GM18499 (cell line): ENCODE data around the gene VRK3.
"Not testable (repeated sequence)": the region's sequence is repeated elsewhere in the genome, so short reads cannot be mapped to it uniquely, and the experiment has no call there.

ENCODE experiments used
- ATAC-seq: cut with Tn5 transposase; IDR thresholded peaks from one replicate; pipeline ENCODE4 v1.9.1; 2021; ENCODE audit warnings: moderate number of reproducible peaks; ENCODE audit not compliant: insufficient read depth, unreplicated experiment

VRK3 gene

DNA sequence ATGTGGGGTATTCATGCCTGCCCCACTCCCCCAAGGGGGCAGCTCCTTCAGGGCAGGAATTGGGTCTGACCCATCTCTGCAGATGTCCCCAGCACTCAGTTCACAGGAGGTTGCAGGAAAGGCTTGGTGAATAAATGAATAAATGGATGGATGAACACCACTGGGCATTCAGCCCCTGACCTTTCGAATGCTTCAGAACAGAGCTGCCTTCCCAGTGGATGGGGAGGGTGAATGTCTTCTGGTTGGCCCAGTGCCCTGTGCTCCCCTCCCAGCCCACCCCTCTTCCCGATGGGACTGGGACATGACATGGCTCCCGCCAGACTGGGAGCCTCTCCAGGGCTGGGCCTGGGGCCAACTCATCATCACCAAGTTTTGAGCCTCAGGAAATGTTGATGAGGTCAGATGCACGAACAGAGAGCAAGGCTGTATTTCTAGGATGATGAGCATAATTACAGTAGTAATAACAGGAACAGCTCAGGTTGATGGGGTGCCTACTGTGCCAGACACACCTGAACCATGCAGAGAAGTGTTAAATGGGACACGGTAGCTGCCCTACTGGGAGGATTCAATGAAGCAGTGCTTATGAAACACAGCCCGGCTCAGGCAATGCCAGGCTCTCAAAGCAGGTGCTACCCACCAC, 25.7 kb downstream of the VRK3 start:
- ATAC-seq, result no peak

DNA sequence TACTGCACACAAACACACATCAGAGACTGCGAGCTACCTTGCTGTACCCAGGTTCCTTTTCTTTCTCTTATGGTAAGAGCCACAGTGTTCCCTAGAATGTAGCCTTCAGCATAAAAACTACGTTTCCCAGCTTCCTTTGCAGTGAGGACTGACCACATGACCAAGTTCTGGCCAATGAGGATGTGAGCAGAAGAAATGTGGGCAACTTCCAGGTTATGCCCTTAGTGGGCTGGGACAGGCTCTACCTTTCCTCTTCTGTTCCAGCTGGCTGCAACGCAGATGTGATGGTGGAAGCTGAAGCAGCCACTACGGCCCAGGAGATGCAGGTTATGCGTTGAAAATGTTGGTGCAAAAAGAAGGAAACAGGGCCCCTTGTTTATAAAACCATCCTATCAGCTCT, 27.5 kb downstream of the VRK3 start:
- no peak for ATAC-seq

DNA sequence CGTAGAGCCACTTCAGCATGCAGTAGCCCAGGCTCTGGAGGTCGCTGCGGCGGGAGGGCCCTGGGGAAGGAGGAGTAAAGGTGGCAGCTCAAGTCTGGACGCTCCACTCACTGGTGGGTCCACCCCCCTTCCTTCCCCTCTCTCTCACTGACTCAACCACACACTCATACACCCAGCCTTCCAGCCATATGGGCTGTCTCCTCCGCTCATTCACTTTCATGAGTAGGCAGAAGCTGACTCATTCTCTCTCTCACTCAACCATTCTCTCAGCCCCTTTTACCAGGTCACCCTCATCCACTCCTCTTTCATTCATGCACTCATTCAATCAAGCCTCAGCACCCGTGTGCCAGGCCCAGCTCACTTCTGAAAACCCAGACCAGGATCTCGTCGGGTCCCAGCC, 36.7 kb downstream of the VRK3 start:
- no peak for ATAC-seq

DNA sequence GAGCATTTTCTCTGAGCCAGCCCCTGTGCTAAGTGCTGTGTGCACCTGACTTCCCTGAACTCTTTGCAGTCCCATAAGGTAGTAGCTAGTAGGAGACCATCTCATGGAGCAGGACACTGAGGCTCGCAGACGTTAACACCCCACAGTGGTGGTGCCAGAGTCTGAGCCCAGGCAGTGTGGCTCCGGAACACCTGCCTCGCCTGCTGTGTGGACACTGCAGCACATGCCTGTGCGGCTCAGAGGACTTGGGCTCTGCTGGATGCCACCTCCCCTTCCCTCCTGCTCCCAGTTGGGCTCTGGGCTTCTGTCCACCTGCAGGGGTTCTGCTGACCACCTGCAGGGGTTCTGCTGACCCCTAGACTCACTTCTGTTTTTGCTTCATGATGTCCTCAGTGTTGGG, 37.2 kb downstream of the VRK3 start:
- no peak for ATAC-seq

GRCh38 chr19:49987159-49987698, 37.9 kb downstream of the VRK3 start:
- no peak for ATAC-seq

GRCh38 chr19:49986354-49986753, 38.8 kb downstream of the VRK3 start:
- no peak for ATAC-seq

DNA sequence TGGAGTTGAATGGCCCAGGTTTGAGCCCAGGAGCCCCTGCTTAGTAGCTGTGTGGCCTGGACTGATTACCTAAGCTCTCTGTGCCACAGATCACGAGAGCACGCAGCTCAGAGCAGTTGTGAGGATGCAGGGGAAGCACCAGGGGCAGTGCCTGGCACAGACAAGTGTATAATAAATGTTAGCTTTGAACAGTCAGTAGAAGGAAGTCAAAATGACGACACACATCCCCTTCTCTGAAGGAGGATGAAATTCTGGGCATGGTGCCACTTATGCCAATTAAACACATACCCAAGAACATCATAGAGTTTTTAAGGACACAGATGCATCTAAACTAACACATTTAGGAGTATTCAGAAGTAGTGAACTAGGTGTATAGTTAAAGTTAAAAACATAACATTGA, 39.3 kb downstream of the VRK3 start:
- ATAC-seq, result no peak

DNA sequence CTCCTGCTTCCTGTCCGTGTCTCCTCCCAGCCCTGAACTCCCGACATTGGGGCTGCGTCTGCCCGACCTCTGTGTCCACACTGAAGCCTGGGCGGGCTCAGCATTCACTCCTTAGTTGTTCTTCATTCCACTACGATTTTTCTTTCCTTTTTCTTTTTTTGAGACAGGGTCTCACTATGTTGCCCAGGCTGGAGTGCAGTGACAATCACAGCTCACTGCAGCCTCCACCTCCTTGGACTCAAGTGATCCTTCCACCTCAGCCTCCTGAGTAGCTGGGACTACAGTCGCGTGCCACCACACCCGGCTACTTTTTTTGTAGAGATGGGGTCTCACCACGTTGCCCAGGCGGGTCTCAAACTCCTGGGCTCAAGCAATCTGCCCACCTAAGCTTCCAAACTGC, 40.7 kb downstream of the VRK3 start:
- ATAC-seq, result no peak

- ATAC-seq, result no peak
Measured at GRCh38 chr19:49983645-49984229, 41.4 kb downstream of the VRK3 start.

DNA sequence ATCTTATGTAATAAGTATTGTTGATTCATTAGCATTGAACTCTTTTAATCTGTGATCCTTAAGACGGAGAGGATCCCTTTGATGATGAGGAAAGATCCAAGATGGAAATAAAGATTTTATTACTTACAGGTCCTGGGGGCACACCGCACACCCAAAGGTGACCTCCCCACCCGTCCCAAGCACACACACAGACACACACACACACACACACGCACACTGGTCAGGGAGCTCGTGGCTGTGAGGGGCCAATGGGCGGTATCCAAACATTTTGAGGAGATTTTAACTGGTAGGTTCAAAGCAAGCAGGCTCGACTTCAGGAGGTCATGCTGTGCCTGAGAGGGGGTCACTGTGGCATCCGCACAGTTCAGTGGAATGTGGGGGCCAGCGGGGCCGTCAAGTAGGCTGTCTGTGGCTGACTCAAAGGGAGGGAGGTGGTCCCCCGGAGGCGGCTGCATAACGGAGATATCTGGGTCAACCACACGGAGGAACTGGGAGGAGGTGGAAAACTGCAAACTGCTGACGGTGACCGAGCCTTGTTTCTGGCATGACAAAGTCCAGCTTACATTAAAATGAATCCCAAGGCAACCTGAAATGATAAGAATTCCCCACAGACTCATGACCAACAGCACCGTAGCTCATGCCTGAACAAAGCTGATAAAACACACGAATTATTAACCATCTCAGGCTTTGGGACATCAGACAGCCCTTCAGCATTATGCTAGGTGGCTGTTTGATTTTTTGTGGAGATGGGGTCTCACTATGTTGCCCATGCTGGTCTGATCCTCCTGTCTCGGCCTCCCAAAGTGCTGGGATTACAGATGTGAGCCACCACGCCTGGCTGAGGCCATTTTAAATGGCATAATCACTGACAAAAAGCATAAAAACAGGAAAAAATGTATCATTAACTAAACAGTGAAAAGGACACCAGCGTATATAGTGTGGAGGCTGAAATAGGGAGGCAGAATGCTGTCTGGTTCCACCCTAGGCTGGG, 43.3 kb downstream of the VRK3 start:
- no peak for ATAC-seq

DNA sequence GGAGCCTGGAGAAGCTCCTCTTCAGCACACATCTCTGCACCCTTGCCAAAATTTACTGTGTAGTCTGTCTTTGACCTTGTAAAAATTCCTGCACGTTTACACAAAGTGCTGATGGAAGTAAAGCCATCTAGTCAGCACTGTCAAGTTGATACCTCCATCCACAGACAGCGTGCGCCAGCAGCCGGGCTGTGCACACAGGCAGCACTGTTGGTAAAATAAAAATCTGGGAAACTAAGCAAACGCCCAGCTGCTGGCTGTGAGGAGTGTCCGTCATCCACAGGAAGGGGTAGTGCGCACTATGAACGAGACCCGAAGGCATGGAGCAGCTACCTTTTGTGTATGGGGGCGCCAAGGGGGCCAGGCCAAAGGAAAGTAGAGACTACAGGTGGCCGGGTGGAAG, 46.8 kb downstream of the VRK3 start:
- ATAC-seq, result no peak

DNA sequence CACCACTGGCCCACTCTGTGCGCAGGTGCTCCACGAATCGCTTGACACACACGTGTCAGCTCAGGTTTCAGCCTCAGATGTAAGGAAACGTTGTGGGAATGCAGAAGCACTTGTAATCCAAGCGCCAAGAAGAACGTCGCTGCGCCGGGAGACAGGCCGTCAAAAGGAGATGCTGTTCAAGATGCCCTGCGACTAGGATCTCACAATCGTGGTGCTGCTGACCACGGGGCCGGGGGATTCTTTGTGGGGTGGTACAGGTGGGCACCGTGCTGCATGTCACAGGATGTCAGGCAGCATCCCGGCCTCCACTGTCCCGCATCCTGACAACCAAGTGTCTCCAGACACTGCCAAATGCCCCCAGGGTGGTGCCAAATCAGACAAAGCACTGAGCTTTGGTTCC, 47.3 kb downstream of the VRK3 start:
- no peak for ATAC-seq

GRCh38 chr19:49977076-49977475, 48.1 kb downstream of the VRK3 start:
- no peak for ATAC-seq

- ATAC-seq, result no peak
Measured at GRCh38 chr19:49976496-49976895, 48.7 kb downstream of the VRK3 start.

DNA sequence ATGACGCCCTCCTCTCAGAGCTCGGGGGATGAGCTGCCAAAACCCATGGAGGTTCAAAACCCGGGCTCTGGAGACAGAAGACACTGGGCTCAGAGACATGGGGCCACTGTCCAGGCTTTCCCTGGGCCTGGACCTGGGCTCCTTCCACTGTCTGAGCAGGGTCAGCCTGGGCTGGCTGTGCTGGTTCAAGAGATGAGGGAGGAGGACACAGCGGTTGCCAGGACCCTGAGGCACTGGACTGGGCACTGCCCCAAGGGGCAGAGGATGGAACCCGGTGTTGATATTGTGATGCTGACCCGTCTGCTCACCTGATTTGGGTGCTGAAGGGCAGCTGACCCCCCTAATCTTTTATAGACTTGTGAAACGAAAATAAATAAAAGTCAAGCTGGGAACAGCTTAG, 50.1 kb downstream of the VRK3 start:
- no peak for ATAC-seq

- no peak for ATAC-seq
Measured at GRCh38 chr19:49973987-49974386, 51.2 kb downstream of the VRK3 start.

GRCh38 chr19:49972841-49973240, 52.3 kb downstream of the VRK3 start:
- no peak for ATAC-seq

DNA sequence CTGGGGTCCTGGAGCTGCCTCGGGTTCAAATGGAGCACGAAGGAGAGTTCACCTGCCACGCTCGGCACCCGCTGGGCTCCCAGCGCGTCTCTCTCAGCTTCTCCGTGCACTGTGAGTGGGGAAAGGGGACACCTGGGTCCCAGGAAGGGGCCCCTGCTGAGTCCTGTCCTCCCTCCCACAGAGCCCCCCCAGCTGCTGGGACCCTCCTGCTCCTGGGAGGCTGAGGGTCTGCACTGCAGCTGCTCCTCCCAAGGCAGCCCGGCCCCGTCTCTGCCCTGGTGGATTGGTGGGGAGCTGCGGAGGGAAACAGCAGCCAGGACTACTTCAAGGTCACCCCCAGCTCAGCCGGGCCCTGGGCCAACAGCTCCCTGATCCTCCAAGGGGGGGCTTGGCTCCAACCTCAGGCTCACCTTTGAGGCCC, 53.2 kb downstream of the VRK3 start:
- no peak for ATAC-seq

GRCh38 chr19:49969355-49969754, 55.8 kb downstream of the VRK3 start:
- ATAC-seq, result not testable (repeated sequence)

DNA sequence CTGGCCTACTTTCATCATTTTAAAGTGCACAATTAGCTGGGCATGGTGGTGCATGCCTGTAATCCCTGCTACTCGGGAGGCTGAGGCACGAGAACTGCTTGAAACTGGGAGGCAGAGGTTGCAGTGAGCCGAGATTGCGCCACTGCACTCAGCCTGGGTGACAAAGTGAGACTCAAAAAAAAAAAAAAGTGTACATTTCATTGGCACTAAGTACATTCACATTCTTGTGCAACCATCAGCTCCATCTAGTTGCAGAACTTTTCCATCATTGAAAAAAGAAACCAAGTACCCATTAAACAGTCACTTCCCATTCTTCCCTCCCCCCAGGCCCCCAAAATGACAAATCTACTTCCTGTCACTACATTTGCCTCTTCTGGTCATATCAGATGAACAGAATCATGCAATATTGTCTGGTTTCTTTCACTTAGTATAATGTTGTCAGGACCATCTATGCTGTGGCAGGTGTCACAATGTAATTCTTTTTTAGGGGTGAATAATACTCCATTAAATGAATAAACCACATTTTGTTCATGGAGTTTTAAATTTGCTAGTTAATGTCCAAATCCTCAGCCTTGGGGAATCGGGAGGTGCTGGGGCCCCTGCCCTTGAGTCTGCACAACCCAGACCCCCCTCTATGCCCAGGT, 56.8 kb downstream of the VRK3 start:
- no peak for ATAC-seq

GRCh38 chr19:49960980-49961379, 64.2 kb downstream of the VRK3 start, which contains the start of gene SIGLEC11:
Gene SIGLEC11 (minus strand): TSS chr19:49961172. CDS start chr19:49961081, 91 bp downstream.
- ATAC-seq, result not testable (repeated sequence)
